ENCODE data around the gene MPDZ.
"Not testable (repeated sequence)": the region's sequence is repeated elsewhere in the genome, so short reads cannot be mapped to it uniquely, and the experiment has no call there.

Gene MPDZ

DNA sequence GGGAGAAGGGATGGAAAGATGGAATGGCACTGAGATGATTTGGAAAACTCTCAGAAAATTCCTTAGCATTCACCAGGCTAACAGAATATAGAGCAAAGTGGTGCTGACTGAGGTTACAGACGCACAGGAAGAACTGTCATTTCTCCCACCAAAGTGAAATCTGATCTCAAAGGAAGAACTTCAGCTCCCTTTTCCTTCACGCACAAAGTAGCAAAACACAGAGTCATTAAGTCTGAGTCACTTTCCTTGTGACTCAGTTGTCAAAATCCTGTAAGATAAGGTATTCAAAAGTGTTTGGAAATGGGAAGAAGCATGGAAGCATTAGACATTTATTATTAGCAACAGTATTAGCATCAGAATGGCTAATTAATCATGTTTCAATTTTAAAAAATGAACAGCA, 11.7 kb downstream of the MPDZ start:
- DNase-seq: no peak

DNA sequence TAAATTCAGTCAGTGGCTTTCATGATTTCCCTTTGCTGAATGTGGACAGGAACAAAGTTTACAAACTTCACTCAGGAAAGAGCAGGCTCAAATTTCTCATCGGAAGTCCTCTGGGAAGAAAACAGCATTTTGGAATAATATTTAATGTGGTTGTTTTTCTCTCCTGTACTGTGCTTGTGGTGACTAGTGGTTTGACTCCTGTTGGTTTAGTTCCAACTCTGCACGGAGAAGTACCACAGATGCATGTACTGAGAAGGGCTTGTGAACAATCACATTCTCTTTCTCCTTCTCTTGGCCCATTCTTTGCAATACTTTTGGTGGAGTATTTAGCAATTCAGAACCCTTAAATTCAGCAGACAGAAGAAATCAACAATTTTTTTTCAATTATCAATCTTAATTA, 13.3 kb downstream of the MPDZ start:
- no peak for DNase-seq

DNA sequence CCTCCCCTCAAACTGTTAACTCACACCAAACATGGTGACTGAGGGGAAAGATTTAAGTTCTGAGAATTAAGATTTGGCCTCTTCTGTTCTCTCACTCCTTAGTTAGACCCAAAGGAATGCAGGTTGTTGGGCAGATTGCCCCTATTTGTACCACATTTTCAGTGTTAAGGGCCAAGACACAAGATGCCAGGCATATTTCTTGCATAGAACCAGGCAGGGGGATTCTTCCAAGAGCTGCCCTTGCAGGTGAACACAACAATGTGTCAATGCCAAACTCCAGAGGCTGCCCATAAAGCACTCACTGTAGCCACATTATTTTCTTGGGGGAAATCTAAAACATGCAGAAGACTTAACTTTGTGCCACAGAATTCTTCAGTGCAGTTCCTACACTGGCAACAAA, 14.7 kb downstream of the MPDZ start:
- DNase-seq: no peak

DNA sequence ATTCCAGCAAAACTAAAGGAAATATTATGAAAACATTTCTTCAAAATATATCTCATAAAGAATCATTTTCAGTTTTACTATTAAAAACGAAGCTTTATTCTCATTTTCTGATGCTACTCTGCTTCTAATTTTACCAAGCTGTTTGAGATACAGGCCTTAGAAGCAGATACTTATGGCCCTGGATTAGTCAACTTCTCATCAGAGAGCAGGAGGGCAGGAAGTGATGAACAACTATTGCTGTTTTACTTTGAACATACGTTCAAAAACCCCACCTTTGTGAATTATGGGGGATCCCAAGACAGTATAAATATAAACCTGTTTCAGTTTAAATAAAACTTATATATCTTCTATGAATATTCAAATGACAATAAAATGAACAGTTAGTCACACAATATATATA, 16.0 kb downstream of the MPDZ start:
- no peak for DNase-seq

DNA sequence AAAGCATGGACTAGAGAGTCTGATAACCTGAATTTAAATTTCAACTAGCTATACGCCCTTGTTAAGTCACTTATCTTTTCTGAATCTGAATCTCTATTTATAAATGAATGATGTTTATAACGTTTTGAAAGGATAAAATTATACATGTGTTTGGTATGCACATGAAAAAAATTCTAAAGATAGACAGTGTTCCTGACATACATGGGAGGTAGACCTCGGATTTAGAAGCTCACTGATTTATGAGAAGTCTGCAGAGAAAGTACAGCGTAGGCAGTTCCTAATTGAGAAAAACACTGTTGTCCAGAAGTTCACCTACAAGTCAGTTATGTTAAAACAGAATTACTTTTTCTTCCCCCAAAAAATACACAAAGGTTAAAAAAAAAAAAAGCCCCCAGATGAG, 26.6 kb downstream of the MPDZ start:
- no peak for DNase-seq

DNA sequence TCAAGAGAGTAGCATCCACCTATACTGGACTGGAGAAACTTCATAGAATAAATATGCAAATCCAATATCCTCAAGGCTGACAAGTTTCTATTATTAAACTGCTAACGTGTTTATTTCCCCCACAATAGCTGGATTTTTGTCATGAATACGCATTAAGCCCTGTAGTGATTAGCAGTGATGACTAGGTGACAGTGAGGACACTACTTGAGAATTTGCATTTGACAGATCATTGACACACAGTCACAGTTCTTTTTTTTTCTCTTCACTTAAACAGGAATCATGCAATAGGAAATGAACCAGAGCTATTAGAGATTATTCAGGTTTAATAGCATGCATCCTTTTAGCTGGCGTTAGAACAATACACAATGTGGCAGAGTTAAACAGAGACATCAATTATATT, 35.3 kb downstream of the MPDZ start:
- DNase-seq: no peak

DNA sequence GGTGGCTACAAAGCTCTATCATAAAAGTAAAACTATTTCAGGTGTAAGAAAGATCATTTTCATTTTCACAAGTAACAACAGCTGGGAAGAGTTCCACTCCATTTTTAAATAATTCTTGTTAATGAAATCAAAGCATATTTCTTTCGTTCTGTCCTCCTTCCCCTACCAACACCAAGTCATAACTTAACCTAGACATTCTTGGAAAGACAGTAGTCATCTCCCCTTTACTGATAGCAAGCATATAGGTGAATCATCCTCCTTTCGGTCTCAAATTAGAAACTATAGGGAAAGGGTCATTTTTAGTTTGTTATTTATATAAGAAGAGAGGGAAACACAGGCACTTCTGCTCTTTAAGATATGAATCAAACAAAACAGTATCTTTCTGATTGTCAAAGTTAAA, 38.2 kb downstream of the MPDZ start:
- no peak for DNase-seq

DNA sequence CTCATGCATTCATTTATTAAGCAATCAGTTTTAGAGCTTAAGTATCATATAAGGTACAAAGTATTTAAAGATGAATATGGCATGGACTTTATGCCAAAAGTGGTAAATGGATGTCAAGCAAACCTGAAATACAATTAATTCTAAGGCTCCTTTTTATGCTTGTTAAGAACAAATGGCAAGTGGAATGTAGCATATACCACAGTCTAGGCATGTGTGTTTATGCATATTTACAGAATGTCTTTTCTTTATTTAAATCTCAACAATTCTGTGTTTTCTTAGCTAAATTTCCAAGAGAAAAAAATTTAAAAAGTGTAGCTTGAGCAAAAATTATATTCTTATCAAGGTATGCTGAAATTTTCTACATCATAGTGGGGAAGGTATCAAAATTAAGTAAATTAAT, 39.8 kb downstream of the MPDZ start:
- DNase-seq: no peak

DNA sequence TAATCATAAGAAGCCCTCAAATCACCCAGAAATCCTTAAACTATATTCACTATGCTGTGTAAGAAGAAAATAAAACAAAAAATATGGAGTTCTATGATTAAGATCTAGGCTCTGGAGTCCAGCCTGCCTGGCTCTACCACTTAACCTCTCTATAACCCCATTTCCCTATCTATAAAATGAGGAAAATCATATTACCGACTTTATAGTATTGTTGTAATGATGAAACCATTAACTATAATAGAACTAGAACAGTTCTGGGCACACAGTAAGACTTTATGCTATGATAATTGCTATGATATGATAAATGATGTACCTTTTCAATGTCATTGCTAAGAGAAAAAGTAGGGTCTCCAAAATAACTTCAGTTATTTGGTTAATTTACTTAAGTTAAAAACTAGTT, 40.3 kb downstream of the MPDZ start:
- no peak for DNase-seq

DNA sequence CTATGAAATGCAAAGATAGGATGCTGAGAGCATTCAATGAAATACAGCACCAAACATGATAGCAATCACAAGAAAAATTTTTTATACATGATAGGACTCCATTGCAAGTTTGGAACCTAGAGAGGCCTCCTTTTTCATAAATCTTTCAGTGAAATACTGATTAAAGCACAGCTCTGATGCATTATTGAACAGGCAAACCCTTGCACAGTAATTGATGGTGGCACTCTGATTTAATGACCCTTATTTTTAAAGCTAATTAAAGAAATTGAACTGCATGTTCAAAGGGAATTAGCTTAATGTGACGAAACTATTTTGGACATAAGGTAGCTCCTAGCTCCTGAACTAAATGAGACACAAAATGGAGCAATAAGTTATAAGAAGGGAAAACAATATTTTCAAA, 44.6 kb downstream of the MPDZ start:
- DNase-seq: no peak

DNA sequence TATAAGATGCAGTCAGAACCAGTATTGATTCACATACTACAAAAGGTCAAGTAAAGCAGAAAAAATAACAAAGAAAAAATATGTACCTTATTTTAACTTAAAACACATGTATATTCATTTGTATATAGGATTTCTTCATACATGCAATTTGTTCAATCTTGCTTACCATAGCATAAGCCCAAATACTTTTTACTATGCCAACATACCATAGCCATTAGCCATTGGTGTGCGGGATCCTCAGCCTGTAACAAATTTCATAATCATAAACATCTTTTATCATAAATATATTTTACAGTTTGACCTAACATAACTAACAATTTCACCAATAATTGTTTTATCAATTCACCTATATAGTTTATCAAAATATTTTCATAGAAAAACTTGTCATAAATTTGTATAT, 51.1 kb downstream of the MPDZ start:
- no peak for DNase-seq

DNA sequence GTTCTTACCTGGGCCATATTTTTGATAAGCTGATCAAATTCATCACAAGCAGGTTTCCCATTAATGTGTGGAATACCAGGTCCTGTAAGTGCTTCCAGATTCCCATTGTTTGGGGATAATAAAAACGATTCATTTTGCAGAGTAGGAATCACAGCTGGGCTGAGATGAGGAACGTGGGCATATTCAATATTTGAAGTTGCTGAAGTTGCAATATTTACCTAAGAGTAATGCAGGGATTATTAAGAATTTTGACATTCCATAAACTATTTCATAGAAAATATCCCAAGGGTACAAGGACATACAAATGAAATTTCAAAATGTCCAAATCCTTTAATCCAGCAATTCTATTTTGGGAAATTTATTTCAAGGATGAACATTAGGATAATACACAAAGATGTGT, 55.1 kb downstream of the MPDZ start:
- no peak for DNase-seq

DNA sequence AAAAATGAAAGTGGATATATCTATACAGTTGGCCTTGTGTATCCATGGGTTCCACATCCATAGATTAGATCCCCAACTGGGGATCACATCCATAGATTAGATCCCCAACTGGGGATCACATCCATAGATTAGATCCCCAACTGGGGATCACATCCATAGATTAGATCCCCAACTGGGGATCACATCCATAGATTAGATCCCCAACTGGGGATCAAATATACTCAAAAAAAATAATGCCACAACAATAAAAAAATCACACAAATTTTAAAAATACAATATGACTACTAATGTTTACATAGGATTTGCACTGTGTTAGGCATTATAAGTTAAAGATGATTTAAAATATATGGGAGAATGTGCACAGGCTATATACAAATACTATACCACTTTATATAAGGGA, 56.8 kb downstream of the MPDZ start:
- not testable (repeated sequence) for DNase-seq

DNA sequence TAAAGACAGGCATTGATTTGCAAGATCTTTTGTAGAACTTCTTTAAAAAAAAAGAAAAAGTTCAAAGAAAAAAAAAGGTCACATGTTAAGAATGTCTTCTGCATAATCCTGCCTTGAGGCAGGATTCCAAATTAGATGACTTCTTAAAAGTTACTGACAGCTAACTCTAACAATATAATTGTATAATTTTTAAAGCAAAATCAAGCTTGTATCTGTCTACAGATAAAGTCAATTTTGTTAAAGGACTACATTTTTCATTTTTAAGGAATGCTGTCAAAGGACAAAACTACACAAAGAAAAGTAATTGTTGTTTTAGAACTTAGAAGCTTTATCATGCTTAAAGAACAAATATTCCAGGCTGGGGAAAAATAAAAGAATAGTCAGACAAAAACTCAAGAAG, 57.8 kb downstream of the MPDZ start:
- no peak for DNase-seq

DNA sequence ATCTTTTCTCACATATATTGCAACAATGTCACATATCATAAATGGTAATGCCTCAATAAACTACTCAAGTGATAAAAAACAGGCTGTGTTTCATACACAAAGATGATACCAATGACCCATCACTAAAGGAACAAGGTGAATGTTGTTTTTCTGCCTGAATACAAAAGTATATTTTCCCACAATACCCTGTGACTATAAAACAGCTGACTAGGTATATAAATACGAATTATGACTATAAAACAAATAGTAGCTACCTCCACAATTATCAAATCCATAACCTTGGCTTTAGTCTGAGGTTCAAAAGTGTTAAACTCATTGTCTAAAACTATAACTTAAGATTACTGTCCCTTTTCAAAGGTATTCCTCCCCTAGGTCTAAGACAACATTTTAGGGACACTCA, 58.7 kb downstream of the MPDZ start:
- DNase-seq: no peak

DNA sequence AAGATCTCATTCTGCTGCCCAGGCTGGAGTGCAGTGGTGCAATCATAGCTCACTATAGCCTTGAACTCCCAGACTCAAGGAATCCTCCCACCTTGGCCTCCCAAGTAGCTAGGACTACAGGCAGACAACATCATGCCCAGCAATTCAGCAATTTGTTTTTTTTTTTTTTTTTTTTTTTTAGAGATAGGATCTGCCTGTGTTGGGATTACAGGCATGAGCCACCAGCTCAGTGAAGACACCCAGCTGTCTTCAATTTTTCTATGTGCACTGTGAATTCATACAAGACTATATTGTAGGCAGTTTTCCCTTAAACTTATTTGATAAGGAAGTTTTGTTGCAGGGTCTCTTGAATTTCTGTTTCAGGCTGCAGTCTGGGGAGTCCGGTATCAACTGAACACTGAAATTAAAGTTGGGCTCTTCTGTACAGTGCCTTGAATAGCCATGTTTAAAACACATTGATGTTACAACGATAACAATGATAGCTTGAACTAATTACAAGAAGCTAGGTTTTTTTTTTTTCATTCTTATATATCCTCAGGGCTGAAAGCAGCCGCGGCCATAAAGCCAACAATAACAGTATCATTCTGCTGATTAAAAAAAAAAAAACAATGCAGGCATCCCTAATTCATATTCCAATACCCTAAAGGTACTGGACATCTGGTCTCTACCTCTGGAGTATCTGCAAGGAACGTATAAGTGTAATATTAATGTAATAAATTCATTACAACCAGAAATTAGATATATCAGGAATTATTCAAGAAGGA, 63.5 kb downstream of the MPDZ start:
- DNase-seq: no peak

DNA sequence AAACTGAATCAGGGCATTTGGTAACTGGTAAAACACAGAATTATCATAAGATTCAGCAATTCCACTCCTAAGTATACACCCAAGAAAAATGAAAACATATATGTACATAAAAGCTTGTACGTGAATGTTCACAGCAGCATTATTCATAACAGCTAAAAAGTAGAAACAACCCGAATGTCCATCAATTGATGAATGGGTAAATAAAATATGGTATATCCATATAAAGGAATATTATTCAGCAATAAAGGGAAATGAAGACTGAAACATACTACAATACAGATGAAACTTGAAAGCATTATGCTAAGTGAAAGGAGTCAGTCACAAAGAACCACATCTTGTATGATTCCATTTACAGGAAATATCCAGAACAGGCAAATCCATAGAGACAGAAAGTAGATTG, 65.5 kb downstream of the MPDZ start:
- DNase-seq: no peak

DNA sequence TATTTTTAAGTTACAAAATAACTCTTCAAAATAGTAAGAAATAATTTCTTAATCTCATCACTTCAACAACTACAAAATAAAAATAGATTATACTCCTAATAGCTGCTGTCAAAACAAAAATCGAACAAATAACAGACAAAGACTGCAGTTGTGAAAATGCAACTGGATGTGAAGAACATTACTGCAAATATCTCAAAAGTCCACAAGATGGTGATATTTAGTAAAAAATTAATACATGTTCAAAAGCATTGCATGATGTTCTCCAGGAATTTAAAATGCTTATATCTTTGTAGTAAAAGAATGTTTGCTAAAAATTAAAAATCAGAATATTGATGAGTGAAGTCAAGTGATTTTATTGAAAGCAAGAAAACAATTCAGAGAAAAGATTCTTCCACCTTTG, 66.2 kb downstream of the MPDZ start:
- no peak for DNase-seq

DNA sequence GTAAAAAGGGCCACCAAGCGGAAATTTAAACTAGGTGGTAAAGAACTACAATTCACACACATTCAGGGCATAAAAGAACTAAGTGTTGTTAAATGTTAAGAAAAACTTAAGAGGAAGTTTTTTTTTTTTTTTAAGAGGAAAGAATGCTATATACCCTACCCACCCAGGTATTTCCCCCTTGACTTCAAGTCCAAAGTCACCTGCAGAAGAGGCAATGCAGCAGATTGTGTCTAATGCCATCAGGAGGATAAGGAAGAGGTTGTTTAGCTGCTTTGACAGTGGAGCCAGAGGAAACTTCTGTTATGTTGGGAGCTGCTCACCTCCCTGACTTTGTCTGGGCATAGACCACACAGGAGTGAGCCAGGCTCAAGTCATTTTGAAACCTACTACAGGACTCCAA, 69.2 kb downstream of the MPDZ start:
- DNase-seq: no peak

DNA sequence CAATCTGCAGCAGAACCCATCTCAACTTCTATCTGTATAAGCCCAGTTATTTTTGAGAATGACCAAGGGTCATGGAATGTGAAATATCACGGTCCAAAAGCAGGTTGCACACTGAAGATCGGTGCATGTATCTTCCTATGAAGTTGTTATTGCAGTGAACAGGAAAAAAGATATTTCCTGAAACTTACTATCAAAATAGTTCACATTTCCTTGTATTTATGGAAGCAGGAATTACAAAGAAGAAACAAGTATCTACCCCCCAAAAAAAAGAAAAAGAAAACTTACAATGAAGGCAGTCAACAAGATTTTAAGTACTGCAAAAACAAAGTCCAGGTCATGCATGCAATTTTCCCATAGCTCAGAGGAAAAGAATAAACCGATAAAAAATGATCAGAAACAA, 70.0 kb downstream of the MPDZ start:
- DNase-seq: no peak

DNA sequence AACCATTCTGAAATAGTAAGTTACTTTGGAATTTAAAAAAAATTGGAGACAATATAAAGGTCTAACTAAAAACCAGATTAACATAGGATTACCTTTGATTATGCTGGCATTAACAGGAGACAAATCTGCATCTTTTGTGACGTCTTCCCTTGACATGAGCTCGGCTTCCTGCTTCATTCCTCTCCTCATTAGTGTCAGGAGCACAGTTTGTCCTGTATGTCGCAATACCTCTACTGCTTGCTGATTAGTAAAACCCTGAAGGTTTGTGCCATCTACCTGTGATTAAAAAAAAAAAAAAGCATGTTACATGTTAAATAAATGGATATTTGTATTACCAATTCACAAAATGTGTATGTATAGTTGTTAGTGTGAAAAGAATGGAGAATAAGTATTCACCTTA, 73.7 kb downstream of the MPDZ start:
- no peak for DNase-seq

DNA sequence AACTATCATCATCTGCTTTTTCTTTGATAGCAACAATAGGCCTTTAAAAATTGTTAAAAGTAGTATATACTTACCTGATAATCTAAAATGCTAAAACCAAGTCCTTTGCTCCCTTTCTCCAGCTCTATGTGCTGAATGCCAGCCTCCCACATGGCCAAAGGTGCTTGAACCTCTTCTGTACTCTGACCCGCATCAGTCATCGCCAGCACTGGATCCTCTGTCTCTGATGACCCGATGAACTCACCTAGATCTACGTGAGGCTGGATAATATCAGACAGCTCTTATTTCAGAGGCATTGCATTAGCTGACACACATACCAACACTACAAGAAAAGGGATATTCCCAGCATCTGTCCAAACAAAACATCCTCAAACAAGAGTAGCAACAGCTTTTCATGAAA, 89.5 kb downstream of the MPDZ start:
- DNase-seq: no peak

DNA sequence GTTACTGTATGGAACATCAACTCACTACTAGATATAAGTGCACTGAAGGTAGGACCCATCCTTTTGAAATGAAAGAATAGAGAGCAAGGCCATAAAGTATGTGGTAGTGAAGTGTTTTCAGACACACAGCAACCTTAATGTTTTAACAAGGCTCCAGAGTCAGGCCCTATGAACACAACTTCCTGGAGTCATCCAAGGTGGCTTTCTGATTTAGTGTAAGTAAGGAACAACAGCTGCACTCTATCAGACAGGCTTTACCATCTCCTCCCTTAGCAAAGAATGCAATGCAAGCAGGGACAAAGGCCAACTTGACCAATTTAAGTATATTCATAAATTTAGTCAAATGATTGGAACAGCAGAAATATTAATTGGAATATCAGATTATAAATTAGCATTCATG, 90.1 kb downstream of the MPDZ start:
- DNase-seq: no peak

DNA sequence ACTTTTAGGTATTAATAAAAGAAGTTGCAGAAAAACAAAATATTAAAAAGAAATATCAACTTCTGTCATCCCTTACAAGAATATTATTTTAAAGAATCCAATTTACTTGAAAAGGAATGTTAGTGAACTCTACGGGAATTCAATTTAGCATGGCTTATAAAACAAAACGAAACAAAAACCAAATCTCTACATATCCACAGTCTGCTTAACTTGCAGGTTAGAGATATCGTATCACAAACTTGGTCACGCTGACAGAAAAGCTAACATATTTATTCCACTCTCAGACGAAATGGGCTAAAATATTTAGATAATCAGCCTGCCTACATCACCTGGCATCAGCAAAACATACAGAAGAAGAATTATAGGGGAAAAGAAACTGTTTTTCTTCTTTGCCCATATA, 92.7 kb downstream of the MPDZ start:
- DNase-seq: no peak

DNA sequence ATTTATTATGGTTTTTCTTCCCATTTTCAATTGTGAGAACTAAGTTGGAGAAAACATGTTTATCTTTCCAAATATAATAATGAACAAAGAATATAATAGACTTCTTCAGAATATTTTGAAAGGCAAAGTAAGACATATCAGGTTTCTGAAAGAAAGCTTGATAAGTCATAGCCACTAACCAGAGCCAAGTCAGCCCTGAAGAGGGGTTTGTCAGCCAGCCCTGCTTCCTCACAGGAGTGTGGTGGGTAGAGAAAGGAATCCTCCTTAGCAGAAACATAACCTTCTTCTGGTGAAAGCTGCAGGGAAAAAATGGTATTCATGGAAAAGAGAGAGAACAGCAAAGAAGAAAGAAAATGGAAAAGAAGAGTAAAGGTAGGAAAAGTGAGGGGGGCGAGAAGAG, 93.4 kb downstream of the MPDZ start:
- no peak for DNase-seq

DNA sequence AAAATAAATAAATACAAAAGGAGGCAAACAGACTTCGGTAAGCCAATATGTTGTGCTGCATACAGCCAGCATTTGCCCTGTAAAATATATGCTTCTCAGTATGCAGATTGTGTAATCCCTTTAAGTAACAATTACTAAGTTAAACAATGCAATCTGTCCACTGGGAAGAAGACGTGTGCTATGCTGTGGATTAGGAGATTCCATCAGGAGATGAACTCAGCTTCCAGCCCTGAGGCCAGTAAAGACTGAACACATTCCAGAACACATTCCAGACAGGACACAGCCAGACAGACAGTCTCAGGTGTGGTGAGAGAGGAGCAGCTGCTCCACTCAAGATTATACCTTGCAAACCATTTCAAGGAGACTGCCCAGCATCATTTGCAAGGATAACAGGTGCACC, 97.8 kb downstream of the MPDZ start:
- DNase-seq: no peak
